LNCAP (cell line): Measurements from ENCODE around the gene KIAA1671.
A peak's percentile ranks its signal among the peaks of the same experiment; 100 is the strongest.

Experiments
- CTCF ChIP-seq: fragments of 450-650 bp; IDR thresholded peaks from 2 replicates; pipeline ENCODE4 v1.5.1; 2017; ENCODE audit warnings: mild to moderate bottlenecking

KIAA1671 gene

DNA sequence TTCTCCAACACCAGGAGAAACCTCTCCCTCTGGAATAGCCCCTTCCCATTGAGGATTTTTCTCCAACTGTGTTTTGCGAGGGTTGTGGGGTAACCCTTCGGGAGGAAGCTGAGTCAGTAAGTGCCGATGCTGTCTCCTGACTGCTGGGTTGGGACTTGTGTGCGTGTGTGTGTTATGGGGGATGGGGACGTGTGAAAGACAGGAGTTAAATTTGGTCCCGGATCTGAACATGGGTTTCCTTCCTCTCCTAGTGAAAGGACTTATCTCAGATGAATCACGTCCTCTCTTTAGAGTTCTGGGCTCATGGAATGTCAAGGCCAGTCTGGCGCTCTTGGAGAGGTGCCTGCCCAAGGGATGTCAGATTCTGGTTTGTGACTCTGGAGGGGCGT lies 33.3 kb downstream of the KIAA1671 start:
- no peak for TF ChIP-seq CTCF

- TF ChIP-seq CTCF, result no peak
These were observed 34.3 kb downstream of the KIAA1671 start for GRCh38 chr22:24986816-24987215.

- no peak for TF ChIP-seq CTCF
These were observed 36.6 kb downstream of the KIAA1671 start for GRCh38 chr22:24989135-24989534.

- TF ChIP-seq CTCF, result no peak
These were observed 37.0 kb downstream of the KIAA1671 start for GRCh38 chr22:24989541-24989951.

- TF ChIP-seq CTCF, result no peak
These were observed 37.9 kb downstream of the KIAA1671 start for GRCh38 chr22:24990344-24990905.

DNA sequence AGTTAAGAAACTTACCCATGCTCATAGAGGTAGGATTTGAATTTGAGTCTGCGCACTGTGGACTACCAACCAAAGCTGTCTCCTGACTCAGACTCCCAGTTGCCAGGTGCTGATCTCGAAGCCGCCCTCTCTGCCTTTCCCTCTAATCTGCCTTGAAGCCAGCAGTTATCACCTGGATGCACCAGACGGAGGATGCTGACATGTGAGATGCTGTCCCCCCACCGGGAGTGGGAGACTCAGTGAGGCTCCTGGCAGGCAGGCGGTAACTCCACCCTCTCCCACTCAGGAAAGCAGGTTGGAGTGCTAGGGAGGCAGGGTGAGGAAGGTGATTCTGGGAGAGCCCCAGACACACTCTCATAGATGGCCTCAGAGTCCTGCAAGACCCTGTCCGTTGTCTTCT lies 40.4 kb downstream of the KIAA1671 start:
- no peak for TF ChIP-seq CTCF

DNA sequence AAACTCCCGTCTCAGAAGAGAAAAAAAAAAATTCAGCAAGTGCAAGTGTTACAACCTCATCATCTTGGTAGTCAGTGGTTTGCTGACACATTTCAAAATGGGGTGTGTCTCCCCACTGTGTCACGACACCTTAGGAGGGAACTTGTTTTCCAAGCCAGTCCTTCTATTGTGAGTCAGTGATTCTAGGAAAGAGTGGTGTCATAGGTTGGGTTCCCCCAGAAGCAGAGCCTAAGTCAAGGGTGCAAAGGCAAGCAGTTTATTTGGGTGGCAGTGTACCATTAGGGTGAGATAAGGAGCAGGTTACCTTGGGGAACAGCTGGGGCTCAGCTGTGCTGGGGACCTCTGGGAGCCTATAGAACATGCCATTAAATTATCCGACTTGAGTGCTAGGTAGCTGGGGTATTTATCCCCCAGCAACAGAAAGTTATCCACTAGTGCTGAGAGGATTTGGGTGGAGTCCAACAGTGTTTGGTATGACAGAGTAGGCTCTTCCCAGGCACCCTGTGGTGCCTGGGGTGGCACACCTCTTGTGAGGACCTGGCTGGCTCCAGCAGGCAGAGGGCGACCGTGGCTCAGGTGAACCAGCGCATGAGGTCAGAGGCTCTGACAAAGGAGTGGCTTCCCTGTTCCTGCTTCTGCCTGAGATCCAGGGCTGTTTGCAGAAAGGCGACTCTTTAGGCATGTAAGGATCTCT lies 41.7 kb downstream of the KIAA1671 start:
- peak; percentile 47 for TF ChIP-seq CTCF
